K562 (cell line): ENCODE measurements around the gene TRAPPC5. TPM values are rescaled to one million over a fixed set of nuclear protein-coding genes. Genes with fewer than 3 reads are reported as not detected.
A peak's percentile ranks its signal among the peaks of the same experiment; 100 is the strongest.

ENCODE experiments used
- ATF3 ChIP-seq, 2 experiments: fragments of 450-650 bp in 1 of 2; sonication (generic) in 1 of 2; formaldehyde crosslinking in 1 of 2; IDR thresholded peaks in 1 of 2; conservative IDR thresholded peaks in 1 of 2; 2 replicates each; pipeline versions ENCODE4 v1.6.1 to v1.8.1; 2016 to 2023; ENCODE audit warnings: mild to moderate bottlenecking in 2 of 2, moderate library complexity in 2 of 2, inconsistent platforms in 1 of 2, missing genetic modification reagents in 1 of 2
- ATF7 ChIP-seq: fragments of 450-650 bp; IDR thresholded peaks from 2 replicates; pipeline ENCODE4 v1.7.1; 2014; ENCODE audit warnings: mild to moderate bottlenecking, moderate library complexity
- JUNB ChIP-seq: fragments of 450-650 bp; formaldehyde crosslinking; conservative IDR thresholded peaks from 2 replicates; pipeline ENCODE4 v1.4.0; 2020; ENCODE audit warnings: mild to moderate bottlenecking
- KDM4B ChIP-seq, 2 experiments: fragments of 450-650 bp in 1 of 2; sonication (generic) in 1 of 2; IDR thresholded peaks; 2 replicates each; pipeline ENCODE4 v1.6.1; 2016 to 2017; ENCODE audit warnings: borderline replicate concordance in 2 of 2, antibody characterized with exemption in 1 of 2, low read depth in 1 of 2, mild to moderate bottlenecking in 1 of 2
- NCOR1 ChIP-seq: fragments of 450-650 bp; IDR thresholded peaks from 2 replicates; pipeline ENCODE4 v1.6.1; 2016; ENCODE audit warnings: mild to moderate bottlenecking, moderate library complexity
- PCBP1 ChIP-seq: fragments of 200-400 bp; formaldehyde crosslinking; IDR thresholded peaks from 2 replicates; pipeline ENCODE4 v1.6.1; 2018; ENCODE audit warnings: mild to moderate bottlenecking, low read depth, low read length; ENCODE audit not compliant: poor library complexity, severe bottlenecking
- ZBTB26 ChIP-seq: fragments of 450-650 bp; formaldehyde crosslinking; IDR thresholded peaks from 2 replicates; pipeline ENCODE4 v1.4.0; 2022; ENCODE audit warnings: missing genetic modification characterization
- ZNF263 ChIP-seq: sonication (generic); formaldehyde crosslinking; IDR thresholded peaks from 2 replicates; pipeline ENCODE4 v1.8.0; 2022; ENCODE audit warnings: mild to moderate bottlenecking, missing genetic modification reagents, borderline replicate concordance
- ZNF274 ChIP-seq: IDR thresholded peaks from 2 replicates; pipeline ENCODE4 v1.6.1; 2011; ENCODE audit warnings: low read depth, mild to moderate bottlenecking, low read length, moderate library complexity, borderline replicate concordance
- ZNF507 ChIP-seq: conservative IDR thresholded peaks from 2 replicates; pipeline ENCODE4 v1.6.1; 2017; ENCODE audit warnings: missing genetic modification characterization, missing compliant biosample characterization
- polyA plus RNA-seq, 8 experiments: library from polyadenylated mRNA; depleted of rRNA in 4 of 8; stranded (reverse) in 5 of 8; unstranded in 3 of 8; fragments of >200 nt; fragmentation: Nextera tagmentation in 2 of 8; fragmentation: Illumina TruSeq in 1 of 8; extraction: Ambion mirVana in 2 of 8; extraction: Trizol in 1 of 8; gene quantifications; 2 replicates each; pipeline versions ENCODE4 v1.2.1 to v1.2.3, GENCODE V29; 2011 to 2014; ENCODE audit warnings: inconsistent platforms in 1 of 8, missing spikeins in 1 of 8
- total RNA-seq, 7 experiments: library from RNA; depleted of rRNA in 6 of 7; stranded (reverse); fragments of >200 nt in 6 of 7; fragmentation: Illumina TruSeq in 2 of 7; extraction: Trizol in 2 of 7; gene quantifications; 2 replicates each; pipeline versions ENCODE4 v1.2.1 to v1.2.3, GENCODE V29; 2011 to 2021; ENCODE audit warnings: low replicate concordance in 1 of 7
- TF ChIP-seq, protein P1 (sequence below), 2 experiments: fragments of 150-350 bp in 1 of 2; IDR thresholded peaks; 2 replicates each; pipeline ENCODE4 v1.6.1; 2012 to 2016; ENCODE audit warnings: low read depth in 2 of 2, low read length in 2 of 2, mild to moderate bottlenecking in 1 of 2, moderate library complexity in 1 of 2
- TF ChIP-seq, protein P2 (sequence below): fragments of 250-450 bp; sonication (Bioruptor Pico); IDR thresholded peaks from 2 replicates; pipeline ENCODE4 v1.5.0; 2021

The TRAPPC5 gene
- total and polyA plus RNA-seq, 9 of the 15 experiments (the other 6 are each of a cell fraction or from before 2014, with no cell fraction given), result 2.0 to 76.9 (median 29.3) TPM

DNA sequence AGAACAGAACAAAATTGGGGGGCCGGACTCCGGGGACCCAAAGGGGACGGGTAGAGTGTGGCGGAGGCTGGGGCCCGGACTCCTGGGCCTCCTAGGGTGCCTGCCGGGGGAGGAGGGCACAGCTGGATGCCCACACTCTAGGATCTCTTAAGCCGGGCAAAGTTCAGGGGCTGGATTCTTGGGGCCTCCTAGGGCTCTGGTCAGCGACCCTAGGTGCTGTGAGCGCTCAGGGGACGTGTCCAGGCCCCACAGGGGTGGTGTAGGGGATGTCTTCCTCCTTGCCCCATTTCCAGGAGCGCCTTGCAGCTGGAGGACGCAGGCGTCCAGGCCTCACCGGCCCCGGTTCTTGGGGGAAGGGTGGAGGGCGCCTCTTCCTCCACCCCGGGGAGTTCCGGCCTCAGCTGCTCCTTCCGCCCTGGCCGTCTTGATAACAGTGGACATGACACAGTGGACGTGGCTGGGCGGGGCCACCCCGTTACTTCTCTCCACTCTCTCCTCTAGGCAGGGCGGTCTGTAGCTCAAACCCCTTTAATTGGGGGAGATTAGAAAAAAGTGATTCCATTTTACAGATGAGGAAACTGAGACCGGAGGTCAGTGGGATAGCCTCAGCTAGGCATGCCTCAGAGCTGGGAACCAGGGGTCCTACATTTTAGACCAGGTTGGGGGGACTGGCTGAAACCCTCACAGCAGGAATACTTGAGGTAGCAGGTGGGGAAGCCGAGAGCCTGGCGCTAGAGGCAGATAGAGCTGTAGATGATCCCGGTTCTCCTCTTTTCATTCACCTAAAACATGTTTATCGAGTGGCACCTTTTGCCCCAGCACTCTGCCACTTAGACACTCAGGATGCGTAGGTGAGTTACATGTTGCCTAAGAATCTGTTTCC, 43.0 kb upstream of the TRAPPC5 start (continued):
- TF ChIP-seq, protein P1, sequence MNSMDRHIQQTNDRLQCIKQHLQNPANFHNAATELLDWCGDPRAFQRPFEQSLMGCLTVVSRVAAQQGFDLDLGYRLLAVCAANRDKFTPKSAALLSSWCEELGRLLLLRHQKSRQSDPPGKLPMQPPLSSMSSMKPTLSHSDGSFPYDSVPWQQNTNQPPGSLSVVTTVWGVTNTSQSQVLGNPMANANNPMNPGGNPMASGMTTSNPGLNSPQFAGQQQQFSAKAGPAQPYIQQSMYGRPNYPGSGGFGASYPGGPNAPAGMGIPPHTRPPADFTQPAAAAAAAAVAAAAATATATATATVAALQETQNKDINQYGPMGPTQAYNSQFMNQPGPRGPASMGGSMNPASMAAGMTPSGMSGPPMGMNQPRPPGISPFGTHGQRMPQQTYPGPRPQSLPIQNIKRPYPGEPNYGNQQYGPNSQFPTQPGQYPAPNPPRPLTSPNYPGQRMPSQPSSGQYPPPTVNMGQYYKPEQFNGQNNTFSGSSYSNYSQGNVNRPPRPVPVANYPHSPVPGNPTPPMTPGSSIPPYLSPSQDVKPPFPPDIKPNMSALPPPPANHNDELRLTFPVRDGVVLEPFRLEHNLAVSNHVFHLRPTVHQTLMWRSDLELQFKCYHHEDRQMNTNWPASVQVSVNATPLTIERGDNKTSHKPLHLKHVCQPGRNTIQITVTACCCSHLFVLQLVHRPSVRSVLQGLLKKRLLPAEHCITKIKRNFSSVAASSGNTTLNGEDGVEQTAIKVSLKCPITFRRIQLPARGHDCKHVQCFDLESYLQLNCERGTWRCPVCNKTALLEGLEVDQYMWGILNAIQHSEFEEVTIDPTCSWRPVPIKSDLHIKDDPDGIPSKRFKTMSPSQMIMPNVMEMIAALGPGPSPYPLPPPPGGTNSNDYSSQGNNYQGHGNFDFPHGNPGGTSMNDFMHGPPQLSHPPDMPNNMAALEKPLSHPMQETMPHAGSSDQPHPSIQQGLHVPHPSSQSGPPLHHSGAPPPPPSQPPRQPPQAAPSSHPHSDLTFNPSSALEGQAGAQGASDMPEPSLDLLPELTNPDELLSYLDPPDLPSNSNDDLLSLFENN (IDR thresholded peaks at IDR 0.05; ENCODE audit: low read depth in 2 of 2, low read length in 2 of 2), result peak in 1 of 2 experiments; percentile 31; a peak in 1 of 4 replicates
- TF ChIP-seq ZBTB26 (CRISPR knock-in tag), result 0 out of 2 replicates have a peak, but pooled peaks have one; percentile 26
- TF ChIP-seq KDM4B (IDR thresholded peaks at IDR 0.05; ENCODE audit: borderline replicate concordance in 2 of 2, low read depth in 1 of 2), result peak in 1 of 2 experiments; percentile 64; a peak in 1 of 4 replicates
- TF ChIP-seq ZNF274, result no peak
- TF ChIP-seq JUNB (CRISPR knock-in tag), result no peak
- no peak for TF ChIP-seq ZNF263
- no peak for TF ChIP-seq ZNF507 (tag)
- peak; percentile 18 for TF ChIP-seq PCBP1
- peak; percentile 57 for TF ChIP-seq ATF7
- no peak for TF ChIP-seq ATF3 (IDR thresholded peaks at IDR 0.05)
- TF ChIP-seq ATF3 (CRISPR knock-in tag; conservative IDR thresholded peaks at IDR 0.05), result no peak
- peak; percentile 46; the same call in 1 of the 2 replicates for TF ChIP-seq NCOR1
- TF ChIP-seq, protein P2, sequence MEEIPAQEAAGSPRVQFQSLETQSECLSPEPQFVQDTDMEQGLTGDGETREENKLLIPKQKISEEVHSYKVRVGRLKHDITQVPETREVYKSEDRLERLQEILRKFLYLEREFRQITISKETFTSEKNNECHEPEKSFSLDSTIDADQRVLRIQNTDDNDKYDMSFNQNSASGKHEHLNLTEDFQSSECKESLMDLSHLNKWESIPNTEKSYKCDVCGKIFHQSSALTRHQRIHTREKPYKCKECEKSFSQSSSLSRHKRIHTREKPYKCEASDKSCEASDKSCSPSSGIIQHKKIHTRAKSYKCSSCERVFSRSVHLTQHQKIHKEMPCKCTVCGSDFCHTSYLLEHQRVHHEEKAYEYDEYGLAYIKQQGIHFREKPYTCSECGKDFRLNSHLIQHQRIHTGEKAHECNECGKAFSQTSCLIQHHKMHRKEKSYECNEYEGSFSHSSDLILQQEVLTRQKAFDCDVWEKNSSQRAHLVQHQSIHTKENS (CRISPR knock-in tag), result no peak
